HTR-8/SVneo (cell line): ENCODE measurements around the gene SLC6A19.
"Not testable (repeated sequence)": the region's sequence is repeated elsewhere in the genome, so short reads cannot be mapped to it uniquely, and the experiment has no call there.

Experiments
- DNase-seq: peaks from one replicate; pipeline ENCODE4 v3.0.0; 2011; ENCODE audit warnings: low spot score, mixed read lengths; ENCODE audit not compliant: insufficient read length
- FAIRE-seq: peaks from 2 replicates; lab custom pipeline; 2011; peaks lifted over from hg19 to GRCh38; lab: Jason Lieb, UNC

Gene SLC6A19

GRCh38 chr5:1217596-1218206, 16.3 kb downstream of the SLC6A19 start:
- FAIRE-seq (no peak), DNase-seq (no peak)

DNA sequence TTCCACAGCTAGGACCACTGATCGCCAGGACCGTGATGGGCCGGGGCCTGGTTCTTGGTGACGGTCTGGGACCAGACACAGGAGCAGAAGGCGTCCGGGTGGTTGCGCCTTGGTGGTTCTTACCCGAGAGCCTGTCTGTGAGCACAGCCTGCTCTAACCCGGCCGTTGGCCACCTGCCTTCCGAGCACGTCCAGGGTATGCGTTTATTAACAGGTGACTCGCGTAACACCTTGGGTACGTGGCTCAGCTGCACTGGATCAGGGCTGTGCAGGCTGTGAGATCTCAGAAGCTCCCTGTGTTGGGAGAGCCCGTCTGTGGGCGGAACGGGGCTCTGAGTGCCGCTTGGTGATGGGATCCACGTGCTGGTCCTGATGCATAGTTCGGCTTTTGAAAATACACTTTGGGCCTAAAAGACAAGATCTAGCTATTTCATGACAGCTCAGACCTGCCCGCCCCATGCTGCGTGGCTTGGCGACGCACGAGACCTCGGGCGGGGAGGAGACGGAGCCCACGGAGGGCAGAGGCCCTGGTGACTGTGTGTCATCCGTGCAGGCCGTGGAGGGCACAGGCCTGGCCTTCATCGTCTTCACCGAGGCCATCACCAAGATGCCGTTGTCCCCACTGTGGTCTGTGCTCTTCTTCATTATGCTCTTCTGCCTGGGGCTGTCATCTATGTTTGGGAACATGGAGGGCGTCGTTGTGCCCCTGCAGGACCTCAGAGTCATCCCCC, 17.1 kb downstream of the SLC6A19 start:
- DNase-seq (no peak), FAIRE-seq (no peak)

DNA sequence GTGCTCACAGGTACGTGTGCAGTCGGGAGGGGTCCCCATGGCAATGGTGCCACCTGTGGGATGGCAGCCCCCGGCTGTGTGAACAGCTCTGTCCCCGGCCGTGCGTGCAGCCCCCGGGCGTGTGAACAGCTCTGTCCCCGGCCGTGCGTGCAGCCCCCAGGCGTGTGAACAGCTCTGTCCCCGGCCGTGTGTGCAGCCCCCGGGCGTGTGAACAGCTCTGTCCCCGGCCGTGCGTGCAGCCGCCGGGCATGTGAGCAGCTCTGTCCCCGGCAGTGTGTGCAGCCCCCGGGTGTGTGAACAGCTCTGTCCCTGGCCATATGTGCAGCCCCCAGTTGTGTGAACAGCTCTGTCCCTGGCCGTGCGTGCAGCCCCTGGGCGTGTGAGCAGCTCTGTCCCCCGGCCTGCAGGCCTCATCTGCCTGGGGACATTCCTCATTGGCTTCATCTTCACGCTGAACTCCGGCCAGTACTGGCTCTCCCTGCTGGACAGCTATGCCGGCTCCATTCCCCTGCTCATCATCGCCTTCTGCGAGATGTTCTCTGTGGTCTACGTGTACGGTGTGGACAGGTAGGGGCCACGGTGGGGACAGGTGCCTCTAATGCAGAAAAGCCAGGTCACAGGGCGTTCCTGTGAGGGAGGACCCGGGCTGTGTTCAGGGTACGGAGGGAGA, 17.8 kb downstream of the SLC6A19 start:
- FAIRE-seq (no peak), DNase-seq (no peak)

GRCh38 chr5:1219768-1220100, 18.3 kb downstream of the SLC6A19 start:
- no peak for FAIRE-seq
- DNase-seq, result no peak

GRCh38 chr5:1220351-1220750, 19.0 kb downstream of the SLC6A19 start:
- DNase-seq (no peak), FAIRE-seq (no peak)

DNA sequence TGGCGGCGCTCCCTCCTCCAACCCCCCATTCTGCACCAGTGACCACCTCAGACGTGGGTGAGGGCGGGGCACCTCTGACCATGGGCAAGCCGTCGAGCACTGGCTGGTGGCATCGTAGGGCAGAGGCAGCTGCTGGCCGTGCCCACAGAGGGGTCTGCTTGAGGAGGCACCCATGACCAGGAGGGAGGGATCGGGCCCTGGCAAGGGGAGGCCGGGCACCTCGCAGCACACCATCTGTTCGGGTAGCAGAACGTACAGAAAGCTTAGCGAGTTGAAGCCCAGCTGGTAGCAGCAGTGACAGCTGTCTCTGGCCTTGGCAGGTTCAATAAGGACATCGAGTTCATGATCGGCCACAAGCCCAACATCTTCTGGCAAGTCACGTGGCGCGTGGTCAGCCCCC, 19.4 kb downstream of the SLC6A19 start:
- DNase-seq (no peak), FAIRE-seq (peak; percentile 74)

DNA sequence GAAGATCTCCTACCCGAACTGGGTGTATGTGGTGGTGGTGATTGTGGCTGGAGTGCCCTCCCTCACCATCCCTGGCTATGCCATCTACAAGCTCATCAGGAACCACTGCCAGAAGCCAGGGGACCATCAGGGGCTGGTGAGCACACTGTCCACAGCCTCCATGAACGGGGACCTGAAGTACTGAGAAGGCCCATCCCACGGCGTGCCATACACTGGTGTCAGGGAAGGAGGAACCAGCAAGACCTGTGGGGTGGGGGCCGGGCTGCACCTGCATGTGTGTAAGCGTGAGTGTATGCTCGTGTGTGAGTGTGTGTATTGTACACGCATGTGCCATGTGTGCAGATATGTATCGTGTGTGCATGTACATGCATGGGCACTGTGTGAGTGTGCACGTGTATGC, 20.3 kb downstream of the SLC6A19 start:
- DNase-seq, result no peak
- no peak for FAIRE-seq

GRCh38 chr5:1222147-1222546, 20.8 kb downstream of the SLC6A19 start:
- peak; percentile 99 for FAIRE-seq

DNA sequence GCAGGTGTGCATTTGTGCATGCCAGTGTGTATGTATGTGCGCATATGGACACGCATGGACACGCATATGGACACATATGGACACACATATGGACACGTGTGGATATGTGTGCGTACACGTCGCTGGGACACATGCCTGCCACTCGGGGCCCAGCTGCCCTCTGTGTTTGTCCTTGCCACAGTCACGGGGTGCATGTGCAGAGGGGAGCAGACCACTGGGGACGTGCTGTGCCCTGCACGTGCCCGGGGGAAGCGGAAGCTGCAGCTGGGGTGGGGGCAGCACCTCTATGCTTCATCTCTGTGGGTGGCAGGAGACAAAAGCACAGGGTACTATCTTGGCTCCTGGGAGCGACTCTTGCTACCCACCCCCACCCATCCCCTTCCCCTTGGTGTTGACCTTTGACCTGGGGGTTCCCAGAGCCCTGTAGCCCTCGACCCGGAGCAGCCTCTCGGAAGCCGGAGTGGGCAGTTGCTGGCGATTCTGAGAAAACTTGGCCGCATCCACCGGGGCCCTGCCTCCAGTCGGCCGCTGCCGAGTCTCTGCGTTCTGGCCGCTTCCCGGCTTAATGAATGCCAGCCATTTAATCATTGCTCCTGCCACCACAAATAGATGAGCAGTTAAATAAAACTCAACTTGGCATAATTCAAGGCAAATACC, 21.4 kb downstream of the SLC6A19 start:
- DNase-seq (no peak), FAIRE-seq (no peak)

More at GRCh38 chr5:1222147-1222546, 20.8 kb downstream of the SLC6A19 start:
- DNase-seq, result no peak

- peak; percentile 80 for FAIRE-seq
Measured at GRCh38 chr5:1223278-1223670, 21.9 kb downstream of the SLC6A19 start.

DNA sequence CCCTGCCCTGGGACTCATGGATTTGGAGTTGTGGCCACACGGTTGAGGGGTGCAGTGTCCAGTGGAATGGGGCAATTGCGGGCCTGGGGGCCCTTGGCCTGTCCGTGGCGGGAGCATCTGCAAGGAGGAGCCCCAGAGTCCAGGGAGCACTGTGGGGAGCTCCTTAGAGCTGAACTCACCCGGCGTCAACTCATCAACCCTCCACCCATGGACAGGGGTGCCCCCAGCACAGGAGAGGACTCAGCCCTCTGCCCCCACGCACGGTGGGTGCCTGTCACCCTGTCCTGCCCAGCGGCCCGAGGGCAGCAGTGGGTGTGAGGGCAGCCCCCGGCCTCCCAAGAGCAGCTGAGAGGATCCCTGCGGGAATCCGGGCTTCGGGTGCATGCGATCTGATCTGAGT, 23.2 kb downstream of the SLC6A19 start:
- no peak for FAIRE-seq
- no peak for DNase-seq

More at GRCh38 chr5:1223278-1223670, 21.9 kb downstream of the SLC6A19 start:
- DNase-seq, result no peak

- FAIRE-seq (no peak), DNase-seq (no peak)
Measured at GRCh38 chr5:1225081-1225480, 23.7 kb downstream of the SLC6A19 start, which contains the start of gene SLC6A18. Gene SLC6A18, plus strand, starts transcription at chr5:1225381. Its CDS starts 97 bp downstream, at chr5:1225478.

DNA sequence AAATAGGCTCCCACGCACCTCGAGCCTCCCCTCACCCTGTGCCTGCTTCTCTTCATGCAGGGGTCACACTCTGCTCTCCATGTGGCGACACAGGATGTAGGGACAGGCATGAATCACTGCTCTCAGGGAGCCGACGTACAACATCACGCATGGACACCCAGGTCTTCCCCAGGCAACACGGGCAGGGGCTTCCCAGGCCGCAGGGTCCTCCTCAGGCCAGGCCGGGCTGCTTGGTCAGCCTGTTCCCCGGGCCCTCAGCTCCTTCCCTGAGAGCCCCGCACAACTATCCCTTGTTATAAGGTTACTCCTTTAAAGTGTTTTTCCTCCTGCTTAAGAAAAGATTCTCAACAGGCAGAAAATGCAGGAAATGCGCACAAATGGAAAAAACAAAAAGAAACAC, 24.8 kb downstream of the SLC6A19 start:
- FAIRE-seq, result peak; percentile 40
- DNase-seq, result no peak

- FAIRE-seq, result no peak
- no peak for DNase-seq
Measured at GRCh38 chr5:1226839-1227581, 25.6 kb downstream of the SLC6A19 start.

- peak; percentile 96 for DNase-seq
- peak; percentile 71 for FAIRE-seq
Measured at GRCh38 chr5:1227667-1228066, 26.3 kb downstream of the SLC6A19 start.

DNA sequence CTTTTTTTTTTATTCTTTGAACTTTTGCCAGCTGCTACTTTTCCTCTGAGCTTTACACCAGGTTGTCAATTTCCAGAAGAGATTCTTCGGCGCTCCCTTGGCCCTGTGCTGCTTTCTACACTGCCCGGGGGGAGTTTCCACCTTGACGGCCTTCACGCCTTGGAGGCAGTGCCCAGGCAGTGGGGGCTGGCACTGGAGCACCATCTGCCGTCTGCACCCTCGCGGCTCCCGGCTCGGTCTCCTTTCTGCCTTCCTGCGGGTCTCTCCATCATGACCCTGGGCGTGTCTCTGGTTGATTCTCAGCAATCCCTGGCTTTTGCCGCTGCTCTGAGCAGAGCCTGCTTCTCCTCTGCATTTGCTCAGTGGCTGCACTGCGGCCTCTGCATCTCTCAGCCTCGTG, 26.7 kb downstream of the SLC6A19 start:
- DNase-seq (no peak), FAIRE-seq (no peak)

GRCh38 chr5:1229023-1229422, 27.6 kb downstream of the SLC6A19 start:
- FAIRE-seq, result peak; percentile 75
- not testable (repeated sequence) for DNase-seq

DNA sequence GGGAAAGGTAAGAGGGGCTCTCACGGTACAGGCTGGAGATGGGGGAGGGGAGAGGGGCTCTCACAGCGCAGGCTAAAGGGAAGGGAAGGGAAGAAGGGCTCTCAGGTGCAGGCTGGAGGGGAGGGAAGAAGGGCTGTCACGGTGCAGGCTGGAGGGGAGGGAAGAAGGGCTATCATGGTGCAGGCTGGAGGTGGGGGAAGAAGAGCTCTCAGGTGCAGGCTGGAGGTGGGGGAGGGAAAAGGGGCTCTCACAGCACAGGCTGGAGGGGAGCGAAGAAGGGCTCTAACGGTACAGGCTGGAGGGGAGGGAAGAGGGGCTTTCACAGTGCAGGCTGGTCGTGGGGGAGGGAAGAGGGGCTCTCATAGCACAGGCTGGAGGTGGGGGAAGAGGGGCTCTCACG, 28.4 kb downstream of the SLC6A19 start:
- FAIRE-seq (peak; percentile 28), DNase-seq (no peak)

DNA sequence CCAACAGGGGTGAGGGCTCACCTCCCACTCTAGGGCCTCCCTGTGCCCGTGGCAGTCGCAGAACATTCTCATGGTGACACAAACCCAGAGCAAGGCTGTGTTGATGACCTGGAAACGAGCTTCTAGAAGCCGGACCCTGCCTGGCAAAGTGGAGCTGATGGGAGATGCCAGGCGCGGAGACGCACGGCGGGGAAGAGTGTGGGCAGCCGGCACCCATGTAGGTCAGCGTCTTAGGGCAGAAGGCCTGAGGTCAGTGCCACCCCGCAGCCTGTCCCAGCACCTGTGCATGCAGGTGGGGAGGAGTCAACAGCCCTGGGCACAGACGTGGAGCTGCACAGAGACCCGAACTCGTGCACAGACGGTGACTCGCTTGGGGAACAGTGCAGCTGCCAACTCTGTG, 29.2 kb downstream of the SLC6A19 start:
- DNase-seq, result no peak
- FAIRE-seq, result no peak

DNA sequence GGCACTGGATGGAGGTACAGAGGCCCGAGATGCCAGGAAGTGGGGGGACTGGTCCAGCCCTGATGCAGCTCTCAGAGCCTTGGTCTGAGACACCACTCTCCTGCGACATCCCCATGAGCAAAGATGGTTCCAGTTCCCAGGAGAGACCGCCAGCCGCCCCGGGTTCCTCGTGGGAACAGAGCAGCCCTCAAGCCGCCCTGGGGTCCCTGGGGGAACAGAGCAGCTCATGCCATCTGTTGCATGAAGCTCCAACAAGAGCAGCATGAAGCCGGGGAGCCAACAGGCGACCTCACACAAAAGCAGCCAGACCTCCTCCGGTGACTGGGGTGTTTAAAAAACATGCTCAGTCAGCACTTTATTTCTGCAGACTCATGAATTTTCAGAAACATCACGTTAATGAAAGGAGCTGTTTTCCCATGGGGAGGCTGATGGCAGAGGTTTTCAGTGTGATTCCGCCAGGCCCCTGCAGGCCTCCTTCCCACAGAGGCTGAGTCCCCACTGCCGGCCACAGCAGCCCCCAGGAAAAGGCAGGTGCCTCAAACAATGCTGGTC, 30.0 kb downstream of the SLC6A19 start:
- DNase-seq (no peak), FAIRE-seq (no peak)
